Suprapubic skin (tissue), 3 donors: ENCODE measurements around the gene HNRNPLL.

Experiments
- EP300 ChIP-seq: sonication (generic); formaldehyde crosslinking; IDR thresholded peaks from one replicate; pipeline ENCODE4 v1.6.1; 2017; ENCODE audit warnings: antibody characterized with exemption
- POLR2A ChIP-seq, 2 donors: fragments of 450-650 bp; IDR thresholded peaks; one replicate each; pipeline ENCODE4 v1.6.1; 2017; ENCODE audit warnings: antibody characterized with exemption in 2 of 2, mild to moderate bottlenecking in 2 of 2, moderate library complexity in 2 of 2
- TF ChIP-seq, protein P1 (sequence below), 2 donors: fragments of 200-600 bp in 1 of 2; fragments of 450-650 bp in 1 of 2; sonication (generic) in 1 of 2; IDR thresholded peaks; one replicate each; pipeline ENCODE4 v1.5.1; 2016 to 2019; ENCODE audit warnings: antibody characterized with exemption in 2 of 2, mild to moderate bottlenecking in 1 of 2, moderate library complexity in 1 of 2

GRCh38 chr2:38561691-38562090, 41.0 kb downstream of the HNRNPLL start:
- TF ChIP-seq, protein P1, sequence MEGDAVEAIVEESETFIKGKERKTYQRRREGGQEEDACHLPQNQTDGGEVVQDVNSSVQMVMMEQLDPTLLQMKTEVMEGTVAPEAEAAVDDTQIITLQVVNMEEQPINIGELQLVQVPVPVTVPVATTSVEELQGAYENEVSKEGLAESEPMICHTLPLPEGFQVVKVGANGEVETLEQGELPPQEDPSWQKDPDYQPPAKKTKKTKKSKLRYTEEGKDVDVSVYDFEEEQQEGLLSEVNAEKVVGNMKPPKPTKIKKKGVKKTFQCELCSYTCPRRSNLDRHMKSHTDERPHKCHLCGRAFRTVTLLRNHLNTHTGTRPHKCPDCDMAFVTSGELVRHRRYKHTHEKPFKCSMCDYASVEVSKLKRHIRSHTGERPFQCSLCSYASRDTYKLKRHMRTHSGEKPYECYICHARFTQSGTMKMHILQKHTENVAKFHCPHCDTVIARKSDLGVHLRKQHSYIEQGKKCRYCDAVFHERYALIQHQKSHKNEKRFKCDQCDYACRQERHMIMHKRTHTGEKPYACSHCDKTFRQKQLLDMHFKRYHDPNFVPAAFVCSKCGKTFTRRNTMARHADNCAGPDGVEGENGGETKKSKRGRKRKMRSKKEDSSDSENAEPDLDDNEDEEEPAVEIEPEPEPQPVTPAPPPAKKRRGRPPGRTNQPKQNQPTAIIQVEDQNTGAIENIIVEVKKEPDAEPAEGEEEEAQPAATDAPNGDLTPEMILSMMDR (IDR thresholded peaks at IDR 0.05) = no peak
- TF ChIP-seq POLR2A (IDR thresholded peaks at IDR 0.05) = no peak
- no peak for TF ChIP-seq EP300
